Stomach (tissue), 9 donors: ENCODE results near the gene CACNG4. TPM values are rescaled to one million over a fixed set of nuclear protein-coding genes. Genes with fewer than 3 reads are reported as not detected.
A peak's percentile ranks its signal among the peaks of the same experiment; 100 is the strongest.

Experiments
- DNase-seq, 2 donors: peaks; one replicate each; pipeline versions ENCODE4 v3.0.0 to v3.0.0-alpha.2; 2013 to 2019
- H3K27ac ChIP-seq, 5 donors: fragments of 200-600 bp in 4 of 5; sonication (generic) in 4 of 5; one replicate each; pipeline ENCODE4 v1.5.1; 2013 to 2019; ENCODE audit warnings: mild to moderate bottlenecking in 1 of 5, moderate library complexity in 1 of 5
- H3K27me3 ChIP-seq, 3 donors: fragments of 200-600 bp; sonication (generic); one replicate each; pipeline ENCODE4 v1.5.1; 2017 to 2019; ENCODE audit warnings: mixed run types in 1 of 3
- H3K36me3 ChIP-seq, 4 donors: fragments of 200-600 bp; sonication (generic); 1 replicate in 3 of 4; 2 replicates in 1 of 4; pipeline ENCODE4 v1.5.1; 2016 to 2019
- H3K4me1 ChIP-seq, 4 donors: fragments of 200-600 bp; sonication (generic); one replicate each; pipeline ENCODE4 v1.5.1; 2016 to 2019
- H3K4me3 ChIP-seq, 4 donors: fragments of 200-600 bp; sonication (generic) in 3 of 4; one replicate each; pipeline ENCODE4 v1.5.1; 2016 to 2019; ENCODE audit warnings: mild to moderate bottlenecking in 1 of 4
- H3K9me3 ChIP-seq, 4 donors: fragments of 200-600 bp; sonication (generic); one replicate each; pipeline ENCODE4 v1.5.1; 2016 to 2019
- CTCF ChIP-seq, 7 experiments: fragments of 450-650 bp in 4 of 7; fragments of 200-600 bp in 3 of 7; sonication (generic) in 3 of 7; IDR thresholded peaks; one replicate each; pipeline ENCODE4 v1.5.1; 2016 to 2019; ENCODE audit warnings: antibody characterized with exemption in 7 of 7, control low read depth in 2 of 7, mild to moderate bottlenecking in 1 of 7
- EP300 ChIP-seq: sonication (generic); formaldehyde crosslinking; IDR thresholded peaks from one replicate; pipeline ENCODE4 v1.6.1; 2017; ENCODE audit warnings: antibody characterized with exemption
- POLR2A ChIP-seq, 4 donors: fragments of 450-650 bp; IDR thresholded peaks; one replicate each; pipeline ENCODE4 v1.6.1; 2016; ENCODE audit warnings: antibody characterized with exemption in 4 of 4, control low read depth in 2 of 4, mild to moderate bottlenecking in 1 of 4, moderate library complexity in 1 of 4
- POLR2AphosphoS5 ChIP-seq, 3 donors: sonication (generic); formaldehyde crosslinking; IDR thresholded peaks; one replicate each; pipeline ENCODE4 v1.6.1; 2016; ENCODE audit warnings: antibody characterized with exemption in 3 of 3
- WGBS, 5 donors: extraction: QIAGEN DNeasy Blood & Tissue Kit in 3 of 5; methylation state at CpG; one replicate each; pipeline versions ENCODE4 v1.1.5 to v1.1.7; 2013 to 2018; 5-methylcytosine and 5-hydroxymethylcytosine counted together
- intact Hi-C: fragments of 100-400 bp; cut with DNase I; formaldehyde crosslinking; loops from one replicate; pipeline ENCODE4 v1.15.1; 2023; ENCODE audit warnings: low total_unique reads
- polyA plus RNA-seq, 3 donors: library from polyadenylated mRNA; stranded (reverse); fragments of 200-250 nt; gene quantifications; one replicate each; pipeline ENCODE4 v1.2.3, GENCODE V29; 2013
- total RNA-seq, 5 donors: library from RNA; depleted of rRNA; stranded (reverse); fragments of >200 nt; gene quantifications; one replicate each; pipeline versions ENCODE4 v1.1.0 to v1.2.3, GENCODE V29; 2014 to 2016
- donor health status: healthy with polysubstance abuse.
- donor health status: Bipolar disorder and iron deficiency.
- donor health status: healthy.

CACNG4 gene
- total and polyA plus RNA-seq, 8 donors = 0.15 to 8.8 (median 0.96) TPM; not detected in 2

GRCh38 chr17:66994361-66994760 is 29.9 kb downstream of the CACNG4 start:
- Histone ChIP-seq H3K27ac (no peak overlapping the region), H3K4me3 (no peak overlapping the region), H3K27me3 (peaks cover 0 to 8% (median 0%) of the 10 kb centered on the region in 3 donors), H3K36me3 (no peaks in the 10 kb centered on the region), H3K4me1 (no peaks in the 10 kb centered on the region), H3K9me3 (no peaks in the 10 kb centered on the region)
- WGBS, 5 donors = 83 to 97% (median 86%) methylated on average over 7 to 8 of the region's 8 CpGs
- peak in 1 of 2 donors; percentile 25 for DNase-seq
- TF ChIP-seq POLR2A (IDR thresholded peaks at IDR 0.05) = no peak
- no peak for TF ChIP-seq CTCF (IDR thresholded peaks at IDR 0.05)
- no peak for TF ChIP-seq EP300
- no peak for TF ChIP-seq POLR2AphosphoS5 (IDR thresholded peaks at IDR 0.05)
- intact Hi-C loops = no loop called here

DNA sequence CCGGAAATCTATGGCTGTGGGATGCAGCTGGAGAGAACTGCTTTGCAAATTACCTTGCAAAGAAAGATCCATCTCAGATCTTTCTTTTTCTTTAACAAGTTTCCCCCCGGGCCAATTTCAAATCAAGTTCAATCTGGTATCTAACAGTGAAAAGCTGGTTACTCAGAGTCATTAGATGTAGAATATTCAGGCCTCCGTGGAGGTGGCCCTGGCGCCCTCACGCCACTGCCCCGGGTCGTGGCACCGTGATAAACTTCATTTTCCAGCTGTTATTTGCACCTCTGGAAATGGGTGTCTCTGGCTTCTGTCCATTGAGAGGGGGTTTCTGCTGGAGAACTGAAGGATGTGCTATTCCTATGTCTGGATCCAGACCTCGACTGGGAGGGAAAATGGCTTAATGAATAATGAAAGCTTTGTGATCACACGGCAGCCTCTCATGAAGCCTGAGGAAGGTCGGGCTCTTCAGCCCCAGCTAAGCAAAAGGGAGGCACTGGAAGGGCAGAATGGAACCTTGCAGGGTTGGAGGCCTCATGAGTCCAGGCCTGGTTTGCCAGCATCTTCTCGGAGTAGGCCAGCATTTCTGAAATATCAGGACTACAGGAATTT is 30.5 kb downstream of the CACNG4 start:
- WGBS, 5 donors = 68 to 80% (median 74%) methylated on average over 12 of the region's 12 CpGs
- intact Hi-C loops = no loop called here
- Histone ChIP-seq H3K27ac (no peak overlapping the region), H3K27me3 (peaks cover 0 to 4% (median 0%) of the 10 kb centered on the region in 3 donors), H3K4me3 (no peak overlapping the region), H3K4me1 (no peaks in the 10 kb centered on the region), H3K9me3 (no peaks in the 10 kb centered on the region), H3K36me3 (no peaks in the 10 kb centered on the region)
- no peak for TF ChIP-seq EP300
- no peak for DNase-seq

DNA sequence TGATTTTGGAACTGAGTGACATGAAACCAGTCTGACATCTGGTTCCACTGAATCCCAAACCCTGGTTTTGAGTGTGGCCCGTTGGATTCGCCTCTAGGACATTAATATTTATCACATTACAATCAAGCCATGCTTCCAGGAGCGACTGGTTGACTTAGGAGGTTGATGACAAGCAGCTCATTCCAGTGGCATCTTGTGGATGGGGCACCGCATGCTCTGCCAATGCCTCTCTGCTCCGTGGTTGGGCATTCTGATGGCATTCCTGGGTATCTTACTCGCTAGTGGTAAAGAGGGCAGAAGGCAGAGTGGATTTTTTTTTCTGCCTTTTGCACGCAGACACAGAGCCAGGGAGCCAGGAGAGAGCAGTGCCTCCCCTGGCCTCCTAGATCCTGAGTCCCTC is 31.4 kb downstream of the CACNG4 start:
- no peak for DNase-seq
- 75 to 89% (median 87%) methylated on average over 6 to 7 of the region's 7 CpGs for WGBS, 5 donors
- H3K36me3 ChIP-seq = no peaks in the 10 kb centered on the region
- H3K4me3 ChIP-seq = no peak overlapping the region
- H3K4me1 ChIP-seq = no peaks in the 10 kb centered on the region
- no peak overlapping the region for H3K27ac ChIP-seq
- TF ChIP-seq POLR2AphosphoS5 (IDR thresholded peaks at IDR 0.05) = no peak
- H3K27me3 ChIP-seq = no peaks in the 10 kb centered on the region
- intact Hi-C loops = no loop called here
- no peaks in the 10 kb centered on the region for H3K9me3 ChIP-seq

- H3K4me1 ChIP-seq = no peaks in the 10 kb centered on the region
- no peak overlapping the region for H3K27ac ChIP-seq
- intact Hi-C loops = no loop called here
- 83 to 94% (median 92%) methylated on average over 5 of the region's 5 CpGs for WGBS, 5 donors
- no peak for DNase-seq
- H3K27me3 ChIP-seq = no peaks in the 10 kb centered on the region
- no peaks in the 10 kb centered on the region for H3K36me3 ChIP-seq
- no peaks in the 10 kb centered on the region for H3K9me3 ChIP-seq
- TF ChIP-seq CTCF (IDR thresholded peaks at IDR 0.05) (no peak), EP300 (no peak), POLR2AphosphoS5 (IDR thresholded peaks at IDR 0.05) (no peak), POLR2A (IDR thresholded peaks at IDR 0.05) (no peak)
- no peak overlapping the region for H3K4me3 ChIP-seq
These were observed 32.4 kb downstream of the CACNG4 start for GRCh38 chr17:66996926-66997325.

DNA sequence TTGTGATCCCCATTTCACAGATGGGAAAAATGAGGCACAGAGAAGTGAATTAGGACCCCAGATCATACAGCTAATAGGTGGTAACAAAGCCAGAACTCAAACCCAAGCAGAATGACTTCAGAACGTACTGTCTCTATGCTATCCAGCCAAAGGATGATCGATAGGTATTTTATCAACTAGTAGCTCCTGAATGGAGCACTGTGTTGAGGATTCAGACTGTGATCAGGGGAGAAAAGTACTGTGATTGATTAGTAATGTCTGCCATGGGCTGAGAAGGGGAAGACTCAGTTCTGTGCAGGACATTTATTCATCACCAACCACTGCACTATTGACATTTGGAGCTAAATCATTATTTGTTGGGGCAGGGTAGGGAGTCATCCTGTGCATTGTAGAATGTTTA is 38.7 kb downstream of the CACNG4 start:
- TF ChIP-seq POLR2A (IDR thresholded peaks at IDR 0.05) = no peak
- TF ChIP-seq POLR2AphosphoS5 (IDR thresholded peaks at IDR 0.05) = no peak
- no peak for TF ChIP-seq EP300
- TF ChIP-seq CTCF (IDR thresholded peaks at IDR 0.05) = no peak
- H3K27me3 ChIP-seq = peaks cover 0 to 10% (median 0%) of the 10 kb centered on the region in 3 donors
- no peak for DNase-seq
- H3K9me3 ChIP-seq = peaks cover 0 to 10% (median 9%) of the 10 kb centered on the region in 4 donors
- H3K27ac ChIP-seq = no peak overlapping the region
- no peak overlapping the region for H3K4me3 ChIP-seq
- H3K36me3 ChIP-seq = no peaks in the 10 kb centered on the region
- 81 to 92% (median 92%) methylated on average over 2 of the region's 2 CpGs for WGBS, 5 donors
- intact Hi-C loops = no loop called here
- no peaks in the 10 kb centered on the region for H3K4me1 ChIP-seq
